Measurements from ENCODE around the gene ANKRD27.
"Not testable (repeated sequence)": the region's sequence is repeated elsewhere in the genome, so short reads cannot be mapped to it uniquely, and the experiment has no call there.

Gene ANKRD27

DNA sequence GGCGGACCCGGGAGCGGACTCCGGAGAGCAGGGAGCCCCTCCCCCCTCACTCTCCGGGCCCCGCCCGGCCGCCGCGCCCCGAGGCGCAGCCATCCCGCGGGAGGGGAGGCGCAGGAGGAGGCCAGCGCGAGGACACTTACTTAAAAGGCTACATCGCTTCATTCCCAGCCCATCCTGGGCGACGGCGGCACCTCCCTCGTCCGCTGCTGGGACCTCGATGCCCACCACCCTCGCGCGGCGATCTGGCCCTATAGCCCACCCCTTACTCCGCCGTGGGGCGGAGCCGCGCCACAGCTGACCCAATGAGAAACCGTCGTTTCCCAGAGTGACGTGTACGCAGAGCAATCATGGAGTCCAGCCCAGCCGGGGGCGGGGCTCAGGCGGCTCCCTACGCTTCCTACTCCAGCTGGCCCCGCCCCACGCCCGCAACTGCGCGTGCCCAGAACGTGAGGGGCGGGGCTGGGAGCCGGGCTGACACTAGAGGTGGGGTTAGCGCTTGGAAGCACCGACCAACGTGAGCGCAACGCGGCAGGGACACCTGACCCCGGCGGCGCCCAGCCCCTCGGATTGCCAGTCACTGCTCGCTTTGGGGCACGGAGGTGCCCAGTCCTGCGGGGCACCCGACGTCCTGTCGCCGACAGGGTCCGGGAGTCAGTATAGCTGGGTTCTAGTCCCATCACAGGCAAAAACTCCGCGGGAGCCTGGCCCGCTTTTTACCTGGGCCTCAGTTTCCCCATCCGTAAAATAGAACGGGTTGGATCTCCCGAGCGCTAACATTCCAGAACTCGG, at the start of gene ANKRD27:
Gene ANKRD27, minus strand, starts transcription at position 250 of the 789 bp plus-strand sequence. CDS start 16,165 bp downstream, outside the sequence.
- peak; percentile 98 for DNase-seq (ENCODE audit: low spot score)

DNA sequence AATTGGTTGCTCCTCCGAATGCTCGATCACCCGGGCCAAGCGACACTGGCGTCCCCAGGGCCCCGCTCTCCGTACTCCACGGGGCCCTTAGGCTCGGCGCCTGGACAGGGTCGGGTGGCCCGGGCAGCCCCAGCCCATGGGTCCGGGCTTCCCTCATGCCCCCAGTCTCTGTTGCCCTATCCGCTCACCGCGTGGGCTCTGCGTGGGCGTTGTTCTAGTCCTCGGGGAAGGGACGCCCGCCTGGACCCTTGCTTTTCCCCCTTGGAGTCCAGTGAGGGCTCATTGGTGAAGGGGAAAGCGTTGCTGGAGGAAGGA, 45.9 kb upstream of the ANKRD27 start:
- DNase-seq (ENCODE audit: low spot score), result no peak

DNA sequence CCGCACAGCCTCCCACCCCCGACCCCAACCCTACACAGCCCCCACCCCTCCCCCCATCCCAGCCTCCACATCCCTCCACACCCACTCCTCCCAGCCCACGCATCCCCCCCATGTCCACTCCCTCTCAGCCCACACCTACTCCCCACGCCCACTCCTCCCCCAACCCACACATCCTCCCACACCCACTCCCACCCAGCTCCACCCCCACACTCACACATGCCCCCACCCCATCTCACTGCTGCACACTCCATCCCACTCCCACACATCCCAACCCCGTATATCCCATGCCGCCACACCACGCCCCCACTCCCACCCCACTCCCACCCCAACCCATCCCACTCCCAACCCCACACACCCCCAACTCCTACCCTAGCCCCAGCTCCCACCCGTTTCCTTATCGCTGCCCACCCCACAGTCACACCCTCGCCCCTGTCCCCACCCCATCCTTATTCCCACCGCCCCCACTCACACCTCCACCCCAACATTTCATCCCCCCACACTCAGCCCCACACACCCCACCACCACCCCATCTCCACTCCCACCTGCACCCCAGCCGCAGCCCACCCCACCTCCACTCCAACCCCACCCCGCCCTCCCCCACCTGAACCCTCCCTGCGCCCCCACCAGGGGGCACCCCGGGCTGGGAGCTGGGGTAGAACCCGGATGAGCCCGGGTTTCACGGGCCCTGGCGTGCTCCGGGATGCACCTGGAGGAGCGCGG, 45.4 kb upstream of the ANKRD27 start:
- DNase-seq (ENCODE audit: low spot score), result no peak

DNA sequence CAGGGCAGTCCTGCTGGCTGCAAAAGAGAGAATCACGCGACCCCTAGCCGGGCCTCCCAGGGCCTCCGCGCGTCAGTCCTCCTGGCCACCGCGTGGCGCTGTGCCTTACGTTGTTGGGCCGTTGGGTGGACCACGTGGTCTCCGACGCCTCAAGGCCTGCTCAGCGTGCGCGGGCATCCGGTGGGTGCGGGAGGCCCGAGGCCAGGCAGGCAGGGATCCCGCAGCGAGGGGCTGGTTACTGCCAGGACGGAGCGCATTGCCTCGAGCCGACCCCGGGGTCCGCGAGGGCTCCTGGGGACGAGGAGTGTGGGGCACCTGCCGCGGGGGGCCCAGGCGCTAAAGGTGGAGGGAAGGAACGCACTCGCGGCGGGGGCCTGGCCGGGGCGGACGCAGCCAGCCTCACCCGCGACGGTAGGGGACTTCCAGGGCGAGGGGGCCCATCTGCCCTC, 44.7 kb upstream of the ANKRD27 start, which contains the start of gene TDRD12:
Gene TDRD12, plus strand, starts transcription at position 157 of the 449 bp plus-strand sequence. CDS start 306 bp downstream, outside the sequence.
- DNase-seq (ENCODE audit: low spot score), result no peak

DNA sequence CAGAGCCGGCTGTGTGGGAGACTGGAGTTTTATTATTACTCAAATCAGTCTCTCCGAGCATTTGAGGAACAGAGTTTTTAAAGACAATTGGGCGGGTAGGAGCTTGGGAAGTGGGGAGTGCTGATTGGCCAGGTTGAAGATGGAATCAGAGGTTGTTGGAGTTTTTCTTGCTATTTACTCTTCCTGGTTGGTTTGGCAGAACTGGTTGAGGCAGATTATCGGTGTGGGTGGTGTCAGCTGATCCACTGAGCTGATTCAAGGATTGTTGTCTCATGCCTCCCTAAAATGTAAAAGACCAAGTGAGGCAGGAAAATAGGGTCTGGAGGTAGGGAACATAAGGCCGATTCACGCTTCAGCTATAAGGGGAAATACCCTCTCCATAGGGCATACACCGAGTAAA, 43.3 kb upstream of the ANKRD27 start:
- DNase-seq (ENCODE audit: low spot score), result no peak

DNA sequence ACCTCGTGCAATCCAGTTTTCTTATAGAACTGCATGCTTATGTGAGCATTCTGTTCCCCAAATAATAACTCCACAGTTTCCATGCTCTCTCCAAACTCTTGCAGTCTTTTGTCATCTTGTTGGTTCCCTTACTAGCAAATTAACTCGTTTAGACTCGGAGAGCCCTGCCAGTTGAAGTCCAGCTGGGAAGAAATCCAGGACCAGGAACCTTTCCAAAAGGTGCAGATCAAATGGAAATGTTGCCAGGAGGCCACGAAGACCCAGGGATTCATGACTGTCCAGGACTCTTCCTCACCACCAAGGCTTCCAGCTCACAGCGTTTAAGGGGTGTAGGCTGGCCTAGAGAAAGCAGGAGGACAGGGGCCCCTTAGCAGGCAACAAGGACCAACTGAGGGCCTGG, 42.5 kb upstream of the ANKRD27 start:
- no peak for DNase-seq (ENCODE audit: low spot score)

DNA sequence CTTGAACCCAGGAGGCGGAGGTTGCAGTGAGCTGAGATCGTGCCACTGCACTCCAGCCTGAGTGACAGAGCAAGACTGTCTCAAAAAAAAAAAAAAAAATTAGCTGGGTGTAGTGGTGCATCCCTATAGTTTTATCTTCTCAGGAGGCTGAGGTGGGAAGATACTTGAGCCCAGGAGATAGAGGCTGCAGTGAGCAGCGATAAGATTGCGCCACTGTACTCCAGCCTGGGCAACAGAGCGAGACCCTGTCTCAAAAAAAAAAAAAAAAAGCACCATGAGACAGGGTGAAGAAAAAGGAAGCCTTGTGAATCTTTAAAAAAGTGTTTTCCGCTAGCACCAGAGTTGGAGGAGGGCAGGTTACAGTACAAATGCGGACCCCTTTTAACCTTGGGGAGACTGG, 41.2 kb upstream of the ANKRD27 start:
- not testable (repeated sequence) for DNase-seq (ENCODE audit: low spot score)

DNA sequence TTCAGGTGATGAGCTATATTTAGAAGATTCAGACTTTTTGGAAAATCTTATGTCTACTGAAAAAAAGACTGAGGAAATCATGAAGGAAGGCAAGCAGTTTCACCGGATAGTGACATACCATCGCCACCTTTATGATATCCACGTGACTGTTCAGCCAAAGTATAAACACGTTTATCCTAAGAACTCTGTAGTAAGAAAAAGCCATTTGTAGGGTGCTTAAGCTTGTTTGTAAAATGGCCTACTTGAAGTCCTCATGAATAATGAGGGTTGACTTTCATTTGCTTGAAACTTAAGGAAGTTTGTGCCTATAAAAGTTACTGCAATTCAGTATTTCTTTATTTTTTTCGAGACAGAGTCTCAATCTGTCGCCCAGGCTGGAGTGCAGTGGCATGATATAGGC, 36.8 kb upstream of the ANKRD27 start:
- no peak for DNase-seq (ENCODE audit: low spot score)

DNA sequence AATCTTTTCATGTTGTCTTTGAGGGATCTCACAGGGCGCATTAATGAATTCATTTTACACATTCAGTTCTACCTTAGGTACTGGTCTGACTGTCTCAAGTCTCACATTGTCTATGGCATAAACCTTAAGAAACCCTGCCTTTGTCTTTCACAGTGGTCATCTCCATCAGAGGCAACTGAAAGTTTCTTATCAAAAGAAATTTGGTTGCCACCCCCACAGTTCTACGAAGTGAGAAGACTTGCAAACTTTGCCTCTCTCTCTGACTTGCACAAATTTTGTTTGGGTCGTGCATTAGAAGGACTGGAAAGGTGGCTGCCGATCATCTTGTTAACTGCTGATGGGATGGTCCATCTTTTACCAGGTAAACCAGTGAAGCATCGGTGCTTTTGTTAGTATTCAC, 34.1 kb upstream of the ANKRD27 start:
- DNase-seq (ENCODE audit: low spot score), result no peak

DNA sequence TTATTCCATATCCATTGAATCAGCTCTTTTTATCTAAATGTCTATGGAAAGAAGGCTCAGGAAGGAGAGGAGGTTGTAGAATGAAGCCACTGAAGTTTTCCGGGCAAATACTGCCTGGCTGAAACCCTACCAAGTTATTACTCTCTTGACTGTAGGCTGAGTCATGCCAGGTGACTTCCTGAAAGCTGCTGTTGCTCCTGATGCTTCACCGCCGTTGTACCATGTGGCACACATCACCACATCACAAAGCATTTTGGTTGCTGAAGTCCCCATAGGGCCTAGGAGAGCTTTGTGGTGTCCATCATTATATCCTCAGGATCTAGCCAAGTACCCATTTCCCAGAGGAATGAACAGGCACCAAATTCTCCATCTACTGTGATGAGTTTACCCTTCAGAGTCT, 33.5 kb upstream of the ANKRD27 start:
- no peak for DNase-seq (ENCODE audit: low spot score)

DNA sequence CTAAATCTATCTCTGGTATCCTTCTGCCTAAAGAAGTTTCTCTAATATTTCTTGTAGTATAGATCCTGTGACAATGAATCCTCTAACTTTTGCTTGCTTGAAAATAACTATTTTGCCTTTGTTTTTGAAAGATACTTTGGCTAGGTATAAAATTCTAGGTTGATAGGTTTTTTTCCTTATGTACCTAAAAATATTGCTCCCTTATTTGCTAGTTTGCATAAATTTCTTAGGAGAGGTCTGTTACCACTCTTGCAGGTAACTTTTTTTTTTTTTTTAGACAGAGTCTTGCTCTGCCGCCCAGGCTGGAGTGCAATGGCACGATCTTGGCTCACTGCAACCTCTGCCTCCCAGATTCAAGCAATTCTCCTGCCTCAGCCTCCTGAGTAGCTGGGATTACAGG, 29.0 kb upstream of the ANKRD27 start:
- not testable (repeated sequence) for DNase-seq (ENCODE audit: low spot score)

DNA sequence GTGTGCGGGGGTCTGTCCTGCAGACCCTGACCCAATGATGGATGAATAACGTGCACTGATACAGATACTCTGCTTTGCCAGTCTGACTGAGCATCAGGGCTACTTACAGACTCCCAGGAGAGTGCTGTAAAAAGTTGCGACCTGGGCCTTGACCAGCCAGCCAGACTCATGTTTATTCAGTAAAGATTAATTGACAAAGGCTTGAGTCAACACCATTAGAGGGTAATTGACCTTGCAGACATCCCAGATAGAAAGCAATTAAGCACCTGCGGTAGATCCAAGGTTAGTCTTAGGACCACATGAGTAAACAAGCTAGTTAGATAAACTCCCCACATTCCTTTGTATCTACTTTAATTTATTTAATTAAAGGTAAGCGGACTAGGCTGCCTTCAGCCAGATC, 27.0 kb upstream of the ANKRD27 start:
- DNase-seq (ENCODE audit: low spot score), result no peak

DNA sequence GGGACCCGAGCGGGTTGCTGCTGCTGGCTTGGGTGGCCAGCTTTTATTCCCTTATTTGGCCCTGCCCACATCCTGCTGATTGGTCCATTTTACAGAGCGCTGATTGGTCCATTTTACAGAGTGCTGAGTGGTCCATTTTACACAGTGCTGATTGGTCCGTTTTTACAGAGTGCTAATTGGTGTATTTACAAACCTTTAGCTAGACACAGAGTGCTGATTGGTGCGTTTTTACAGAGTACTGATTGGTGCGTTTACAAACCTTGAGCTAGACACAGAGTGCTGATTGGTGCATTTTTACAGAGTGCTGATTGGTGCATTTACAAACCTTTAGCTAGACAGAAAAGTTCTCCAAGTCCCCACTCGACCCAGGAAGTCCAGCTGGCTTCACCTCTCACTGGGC, 25.1 kb upstream of the ANKRD27 start:
- not testable (repeated sequence) for DNase-seq (ENCODE audit: low spot score)

DNA sequence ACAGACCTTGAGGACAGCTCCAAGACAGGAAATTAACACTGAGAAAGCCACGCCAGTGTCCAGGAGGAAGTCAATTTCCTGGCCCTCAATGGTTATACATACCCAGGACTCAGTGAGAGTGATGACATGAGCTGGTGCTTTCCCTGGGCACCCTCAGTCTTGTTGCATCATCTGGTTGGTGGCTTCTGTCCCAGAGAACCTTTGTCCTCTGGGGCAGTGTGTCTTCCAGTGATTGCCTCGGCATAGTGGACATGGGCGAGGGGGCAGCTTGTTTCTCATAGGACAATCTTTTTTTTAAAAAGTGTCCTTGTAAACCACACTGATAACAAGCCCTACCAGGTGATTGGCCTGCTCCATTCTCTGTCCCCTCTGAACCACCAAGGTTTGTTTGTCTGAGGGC, 21.8 kb upstream of the ANKRD27 start:
- DNase-seq (ENCODE audit: low spot score), result not testable (repeated sequence)

DNA sequence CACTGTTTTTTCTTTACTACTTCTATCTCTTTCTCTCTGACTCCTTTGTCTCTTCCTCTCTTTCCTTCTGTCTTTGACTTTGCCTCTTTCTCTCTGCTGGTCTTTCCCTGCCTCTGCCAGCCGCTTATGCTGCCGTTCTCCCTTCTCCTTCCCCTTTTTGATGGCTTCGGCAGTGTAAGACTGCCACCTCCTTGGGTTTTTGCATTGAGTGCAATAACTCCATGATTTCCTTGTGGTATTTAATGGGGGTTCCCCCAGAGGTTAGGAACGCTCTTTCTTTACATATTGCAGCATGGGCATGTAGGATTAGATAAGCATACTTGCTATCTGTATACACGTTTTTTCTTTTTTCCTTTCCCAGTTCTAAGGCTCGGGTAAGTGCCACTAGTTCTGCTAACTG, 20.5 kb upstream of the ANKRD27 start:
- DNase-seq (ENCODE audit: low spot score), result not testable (repeated sequence)

DNA sequence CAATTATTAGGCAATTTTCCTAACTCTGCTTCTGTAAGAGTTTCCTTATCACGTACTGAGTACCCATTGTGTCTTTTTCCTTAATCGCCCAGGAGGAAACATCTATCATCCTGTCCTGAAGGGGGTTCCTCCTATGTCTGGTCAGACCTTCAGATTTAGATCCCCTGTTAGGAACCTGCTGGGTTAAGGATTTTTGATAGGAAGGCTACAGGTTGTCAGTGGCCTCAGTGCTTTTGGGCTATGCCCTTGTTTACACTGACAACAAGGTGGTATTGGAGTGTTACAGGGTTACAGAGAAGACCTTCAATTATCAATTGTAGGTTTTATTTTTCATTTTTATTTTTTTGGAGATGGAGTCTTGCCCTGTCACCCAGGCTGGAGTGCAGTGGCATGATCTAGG, 19.9 kb upstream of the ANKRD27 start:
- not testable (repeated sequence) for DNase-seq (ENCODE audit: low spot score)

DNA sequence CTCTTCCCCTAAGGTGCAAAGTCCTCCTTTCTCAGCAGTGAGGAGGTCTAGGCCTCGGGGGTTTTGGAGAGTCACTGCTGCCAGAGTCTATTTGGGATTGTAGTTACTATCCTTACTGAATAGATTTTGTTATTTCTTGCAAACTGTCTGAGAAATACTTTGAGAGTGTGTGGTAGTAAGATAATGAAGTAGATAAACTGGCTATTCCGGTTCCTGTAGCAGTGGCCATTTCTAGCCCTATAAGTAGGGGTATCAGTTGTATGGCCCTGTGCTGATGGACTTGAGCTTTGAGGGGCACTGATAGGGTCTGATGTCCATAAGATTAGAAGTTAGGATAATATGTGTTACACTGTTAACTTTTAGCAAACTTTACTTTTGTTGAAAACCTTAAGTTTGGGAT, 19.3 kb upstream of the ANKRD27 start:
- DNase-seq (ENCODE audit: low spot score), result not testable (repeated sequence)

DNA sequence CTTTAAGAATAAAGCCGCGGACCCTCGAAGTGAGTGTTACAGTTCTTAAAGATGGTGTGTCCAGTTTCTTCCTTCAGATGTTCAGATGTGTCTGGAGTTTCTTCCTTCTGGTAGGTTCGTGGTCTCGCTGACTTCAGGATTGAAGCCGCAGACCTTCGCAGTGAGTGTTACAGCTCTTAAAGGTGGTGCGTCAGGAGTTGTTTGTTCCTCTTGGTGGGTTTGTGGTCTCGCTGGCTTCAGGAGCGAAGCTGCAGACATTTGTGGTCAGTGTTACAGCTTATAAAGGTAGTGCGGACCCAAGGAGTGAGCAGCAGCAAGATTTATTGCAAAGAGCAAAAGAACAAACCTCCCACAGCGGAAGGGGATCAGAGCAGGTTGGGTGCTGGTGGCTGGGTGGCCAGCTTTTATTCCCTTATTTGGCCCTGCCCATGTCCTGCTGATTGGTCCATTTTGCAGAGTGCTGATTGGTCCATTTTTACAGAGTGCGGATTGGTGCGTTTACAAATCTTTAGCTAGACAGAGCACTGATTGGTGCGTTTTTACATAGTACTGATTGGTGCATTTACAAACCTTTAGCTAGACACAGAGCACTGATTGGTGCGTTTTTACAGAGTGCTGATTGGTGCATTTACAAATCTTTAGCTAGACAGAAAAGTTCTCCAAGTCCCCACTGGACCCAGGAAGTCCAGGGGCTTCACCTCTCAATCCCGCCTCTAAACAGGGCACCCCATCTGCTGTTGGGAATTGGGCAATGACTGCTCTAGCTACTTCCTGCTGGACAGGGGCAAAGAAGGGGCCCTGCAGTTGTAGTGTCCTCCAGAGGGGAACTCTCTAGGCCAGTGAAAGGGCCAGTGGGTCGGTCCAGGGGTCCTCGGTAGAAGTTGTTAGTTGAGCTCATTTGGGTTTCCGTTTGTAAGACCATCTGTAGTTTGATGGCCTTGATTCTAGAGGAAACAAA, 18.4 kb upstream of the ANKRD27 start:
- DNase-seq (ENCODE audit: low spot score), result not testable (repeated sequence)

DNA sequence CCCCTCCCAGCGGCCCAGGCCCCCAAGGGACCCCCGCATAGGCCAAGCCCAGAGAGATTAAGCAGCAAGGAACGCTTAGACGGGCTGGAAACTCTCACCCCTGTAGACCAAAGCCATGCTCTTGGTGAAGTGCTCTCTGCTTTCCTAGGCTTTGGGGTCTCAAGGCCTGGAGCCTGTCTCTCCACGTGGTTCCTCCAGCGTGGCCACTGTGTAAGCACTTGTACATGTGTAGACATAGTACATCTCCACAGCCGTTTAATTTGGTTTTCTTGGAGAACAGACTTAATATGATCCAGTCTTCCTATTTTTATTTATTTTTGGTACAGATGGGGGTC, 17.7 kb upstream of the ANKRD27 start:
- DNase-seq (ENCODE audit: low spot score), result no peak

DNA sequence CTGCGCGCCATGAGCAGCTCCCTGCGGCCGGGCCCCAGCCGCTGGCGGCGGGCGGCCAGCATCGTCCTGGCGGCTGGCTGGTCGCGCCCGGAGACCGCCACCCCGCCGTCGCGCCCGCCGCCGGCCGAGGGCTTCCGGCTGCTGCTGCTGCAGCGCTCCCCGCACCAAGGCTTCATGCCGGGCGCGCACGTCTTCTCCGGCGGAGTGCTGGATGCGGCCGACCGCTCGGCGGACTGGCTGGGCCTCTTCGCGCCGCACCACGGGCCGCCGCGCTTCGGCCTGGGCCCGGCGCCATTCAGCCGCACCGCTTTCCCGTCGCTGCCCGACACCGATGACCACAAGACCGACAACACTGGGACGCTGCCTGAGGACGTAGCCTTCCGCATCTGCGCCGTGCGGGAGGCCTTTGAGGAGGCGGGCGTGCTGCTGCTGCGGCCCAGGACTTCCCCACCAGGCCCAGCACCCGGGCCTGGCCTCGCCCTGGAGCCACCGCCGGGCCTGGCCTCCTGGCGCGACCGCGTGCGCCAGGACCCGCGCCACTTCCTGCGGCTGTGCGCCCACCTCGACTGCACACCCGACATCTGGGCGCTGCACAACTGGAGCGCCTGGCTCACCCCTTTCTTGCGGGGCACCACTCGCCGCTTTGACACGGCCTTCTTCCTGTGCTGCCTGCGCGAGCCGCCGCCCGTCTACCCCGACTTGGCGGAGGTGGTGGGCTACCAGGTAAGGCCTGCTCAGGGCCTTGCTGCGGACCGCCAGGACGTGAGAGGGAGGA, 17.2 kb upstream of the ANKRD27 start:
- DNase-seq (ENCODE audit: low spot score), result no peak

DNA sequence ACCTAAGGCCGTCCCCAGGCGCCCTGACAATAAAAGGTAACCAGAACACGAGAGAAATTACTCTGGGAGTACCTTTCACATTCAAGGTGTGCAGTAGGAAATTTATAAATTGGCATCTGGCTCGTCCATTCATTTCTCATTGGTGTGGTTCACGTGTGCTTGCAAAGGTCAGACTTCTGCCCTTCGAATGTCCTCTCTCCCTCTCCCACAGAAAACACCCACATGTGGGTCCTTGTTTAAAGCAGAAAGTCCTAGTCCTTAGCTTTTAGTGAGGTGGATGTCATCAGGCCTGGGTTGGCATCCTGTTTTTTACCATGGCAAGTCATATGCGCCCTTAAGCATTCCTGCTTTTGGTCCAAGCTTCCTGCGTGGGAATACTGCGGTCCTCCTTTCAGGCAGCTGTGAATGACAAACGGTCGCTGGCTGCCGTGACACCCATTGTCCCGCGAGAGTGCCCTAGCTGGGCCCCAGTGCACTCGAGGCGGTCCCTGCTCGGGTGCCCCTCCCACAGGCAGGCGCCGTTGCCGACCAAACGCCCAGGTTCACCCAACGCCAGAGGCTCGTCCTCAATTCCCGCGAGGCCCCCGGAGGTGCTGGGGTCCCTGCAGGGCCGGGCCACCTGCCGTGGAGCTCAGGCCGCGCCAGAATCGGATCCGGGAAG, 16.4 kb upstream of the ANKRD27 start, which contains the start of gene NUDT19:
Gene NUDT19, plus strand, starts transcription at position 531 of the 661 bp plus-strand sequence. CDS start 140 bp downstream, outside the sequence.
- peak; percentile 50 for DNase-seq (ENCODE audit: low spot score)

Data from COLO829 (cell line).